HL-60 (cell line): Measurements from ENCODE around the gene TREML1.

Experiments
- TF ChIP-seq, protein P1 (sequence below): IDR thresholded peaks from 2 replicates; pipeline ENCODE4 v1.6.1; 2012; ENCODE audit warnings: low read depth; ENCODE audit not compliant: insufficient replicate concordance
- TF ChIP-seq, protein P2 (sequence below): IDR thresholded peaks from one replicate; pipeline ENCODE4 v1.5.1; 2011; ENCODE audit warnings: low read length, control low read depth, inconsistent platforms; ENCODE audit not compliant: insufficient read depth

DNA sequence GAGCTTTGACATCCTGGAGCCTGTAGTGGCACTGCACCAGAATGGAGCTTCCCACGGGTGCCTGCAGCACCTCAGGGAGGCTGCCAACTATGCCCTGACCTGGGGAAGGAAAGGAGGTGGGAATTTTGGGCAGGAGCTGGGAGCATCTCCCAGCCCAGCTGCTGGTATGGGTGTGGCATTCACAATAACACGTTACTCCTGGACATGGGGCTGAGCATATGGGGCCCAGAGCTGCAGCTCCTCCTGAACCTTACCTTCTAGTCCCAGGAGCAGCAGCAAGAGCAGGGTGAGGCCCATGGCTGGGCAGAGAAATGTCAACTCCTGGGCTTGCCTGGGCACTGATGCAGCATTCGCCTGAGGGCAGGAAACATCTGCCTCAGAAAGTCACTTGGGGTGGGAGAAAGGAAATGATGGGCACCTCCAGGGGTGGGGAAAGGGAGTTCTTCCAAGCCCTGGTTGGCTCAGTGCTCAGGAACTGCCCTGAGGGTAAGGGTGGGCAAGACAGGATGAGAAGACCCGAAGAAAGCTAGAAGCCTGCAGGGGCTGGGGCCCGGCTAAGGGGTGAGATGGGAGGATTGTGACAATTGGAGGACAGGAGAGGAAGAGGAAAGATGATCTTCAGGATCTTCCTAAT lies at the start of gene TREML1:
- TF ChIP-seq, protein P1, sequence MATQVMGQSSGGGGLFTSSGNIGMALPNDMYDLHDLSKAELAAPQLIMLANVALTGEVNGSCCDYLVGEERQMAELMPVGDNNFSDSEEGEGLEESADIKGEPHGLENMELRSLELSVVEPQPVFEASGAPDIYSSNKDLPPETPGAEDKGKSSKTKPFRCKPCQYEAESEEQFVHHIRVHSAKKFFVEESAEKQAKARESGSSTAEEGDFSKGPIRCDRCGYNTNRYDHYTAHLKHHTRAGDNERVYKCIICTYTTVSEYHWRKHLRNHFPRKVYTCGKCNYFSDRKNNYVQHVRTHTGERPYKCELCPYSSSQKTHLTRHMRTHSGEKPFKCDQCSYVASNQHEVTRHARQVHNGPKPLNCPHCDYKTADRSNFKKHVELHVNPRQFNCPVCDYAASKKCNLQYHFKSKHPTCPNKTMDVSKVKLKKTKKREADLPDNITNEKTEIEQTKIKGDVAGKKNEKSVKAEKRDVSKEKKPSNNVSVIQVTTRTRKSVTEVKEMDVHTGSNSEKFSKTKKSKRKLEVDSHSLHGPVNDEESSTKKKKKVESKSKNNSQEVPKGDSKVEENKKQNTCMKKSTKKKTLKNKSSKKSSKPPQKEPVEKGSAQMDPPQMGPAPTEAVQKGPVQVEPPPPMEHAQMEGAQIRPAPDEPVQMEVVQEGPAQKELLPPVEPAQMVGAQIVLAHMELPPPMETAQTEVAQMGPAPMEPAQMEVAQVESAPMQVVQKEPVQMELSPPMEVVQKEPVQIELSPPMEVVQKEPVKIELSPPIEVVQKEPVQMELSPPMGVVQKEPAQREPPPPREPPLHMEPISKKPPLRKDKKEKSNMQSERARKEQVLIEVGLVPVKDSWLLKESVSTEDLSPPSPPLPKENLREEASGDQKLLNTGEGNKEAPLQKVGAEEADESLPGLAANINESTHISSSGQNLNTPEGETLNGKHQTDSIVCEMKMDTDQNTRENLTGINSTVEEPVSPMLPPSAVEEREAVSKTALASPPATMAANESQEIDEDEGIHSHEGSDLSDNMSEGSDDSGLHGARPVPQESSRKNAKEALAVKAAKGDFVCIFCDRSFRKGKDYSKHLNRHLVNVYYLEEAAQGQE = no peak
- TF ChIP-seq, protein P2, sequence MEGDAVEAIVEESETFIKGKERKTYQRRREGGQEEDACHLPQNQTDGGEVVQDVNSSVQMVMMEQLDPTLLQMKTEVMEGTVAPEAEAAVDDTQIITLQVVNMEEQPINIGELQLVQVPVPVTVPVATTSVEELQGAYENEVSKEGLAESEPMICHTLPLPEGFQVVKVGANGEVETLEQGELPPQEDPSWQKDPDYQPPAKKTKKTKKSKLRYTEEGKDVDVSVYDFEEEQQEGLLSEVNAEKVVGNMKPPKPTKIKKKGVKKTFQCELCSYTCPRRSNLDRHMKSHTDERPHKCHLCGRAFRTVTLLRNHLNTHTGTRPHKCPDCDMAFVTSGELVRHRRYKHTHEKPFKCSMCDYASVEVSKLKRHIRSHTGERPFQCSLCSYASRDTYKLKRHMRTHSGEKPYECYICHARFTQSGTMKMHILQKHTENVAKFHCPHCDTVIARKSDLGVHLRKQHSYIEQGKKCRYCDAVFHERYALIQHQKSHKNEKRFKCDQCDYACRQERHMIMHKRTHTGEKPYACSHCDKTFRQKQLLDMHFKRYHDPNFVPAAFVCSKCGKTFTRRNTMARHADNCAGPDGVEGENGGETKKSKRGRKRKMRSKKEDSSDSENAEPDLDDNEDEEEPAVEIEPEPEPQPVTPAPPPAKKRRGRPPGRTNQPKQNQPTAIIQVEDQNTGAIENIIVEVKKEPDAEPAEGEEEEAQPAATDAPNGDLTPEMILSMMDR = no peak
